Stimulated activated CD4-positive, alpha-beta T cell treated with anti-CD3 and anti-CD28 coated beads, Interleukin-4, amount 100 ng/mL, for 24 hours (primary cell): ENCODE results near the gene DSP.
A peak's percentile ranks its signal among the peaks of the same experiment; 100 is the strongest.

Experiments
- DNase-seq: peaks from one replicate; pipeline ENCODE4 v3.0.0-alpha.2; 2020

Gene DSP

GRCh38 chr6:7615611-7616383 lies 74.3 kb downstream of the DSP start:
- peak; percentile 40 for DNase-seq

GRCh38 chr6:7617801-7618764 lies 76.6 kb downstream of the DSP start:
- DNase-seq, result no peak

DNA sequence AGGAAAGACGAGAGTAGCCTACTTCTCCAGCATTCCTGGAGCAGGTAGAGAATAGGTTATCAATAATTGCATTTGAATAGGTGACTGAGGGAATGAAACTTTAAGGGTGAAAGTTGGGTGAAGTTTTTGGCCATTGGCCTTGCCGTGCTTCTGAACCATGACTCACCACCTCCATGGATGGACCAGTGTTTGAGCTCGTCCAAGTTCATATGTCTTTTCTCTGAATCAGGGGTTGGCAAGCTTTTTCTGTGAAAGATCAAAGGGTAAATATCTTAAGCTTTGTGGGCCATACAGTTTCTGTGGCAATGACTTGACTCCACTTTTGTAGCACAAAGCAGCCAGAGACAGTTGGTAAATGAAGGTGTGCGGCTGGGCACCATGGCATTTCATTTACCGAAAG lies 80.3 kb downstream of the DSP start:
- DNase-seq, result no peak

DNA sequence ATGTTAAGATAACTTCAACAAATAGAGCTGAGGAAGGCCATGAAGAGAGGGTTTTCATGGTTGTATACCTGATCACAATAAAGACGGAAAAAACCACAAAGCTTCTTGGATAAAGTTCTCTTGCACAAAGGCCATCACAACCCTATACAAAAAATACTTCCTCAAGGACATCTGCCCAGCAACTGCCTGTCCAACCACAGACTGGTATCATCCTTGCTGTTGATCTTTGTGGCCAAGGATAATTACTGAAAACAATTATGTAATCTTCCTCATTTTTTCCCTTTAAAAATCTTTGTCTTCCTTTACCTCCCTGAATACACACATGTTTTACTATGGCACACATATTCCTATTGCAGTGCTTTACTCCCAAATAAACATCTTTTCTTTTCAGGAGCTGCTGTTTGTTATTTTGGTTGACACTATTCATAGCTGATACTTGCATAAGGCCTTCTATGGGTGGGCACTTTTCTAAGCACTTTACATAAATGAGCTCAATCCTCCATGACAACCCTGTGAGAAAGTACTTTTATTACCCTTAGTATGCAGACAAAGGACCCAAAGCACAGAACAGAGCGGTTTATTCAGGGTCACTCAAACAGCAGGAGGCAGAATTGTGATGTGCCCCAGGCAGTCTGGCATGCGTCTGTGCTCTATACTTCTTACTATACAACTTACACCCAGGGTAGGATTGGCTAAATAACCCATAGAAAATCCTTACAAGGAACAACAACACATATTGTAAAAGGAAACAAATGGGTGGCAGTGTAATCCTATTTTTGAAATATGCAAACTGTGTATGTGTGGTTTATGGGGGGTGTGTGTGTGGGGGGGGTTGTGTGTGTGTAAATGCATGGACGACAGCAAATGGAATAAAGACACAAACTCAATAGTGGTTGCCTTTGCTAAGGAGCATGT lies 83.6 kb downstream of the DSP start:
- DNase-seq, result no peak

GRCh38 chr6:7628479-7628878 lies 87.0 kb downstream of the DSP start:
- DNase-seq, result no peak

DNA sequence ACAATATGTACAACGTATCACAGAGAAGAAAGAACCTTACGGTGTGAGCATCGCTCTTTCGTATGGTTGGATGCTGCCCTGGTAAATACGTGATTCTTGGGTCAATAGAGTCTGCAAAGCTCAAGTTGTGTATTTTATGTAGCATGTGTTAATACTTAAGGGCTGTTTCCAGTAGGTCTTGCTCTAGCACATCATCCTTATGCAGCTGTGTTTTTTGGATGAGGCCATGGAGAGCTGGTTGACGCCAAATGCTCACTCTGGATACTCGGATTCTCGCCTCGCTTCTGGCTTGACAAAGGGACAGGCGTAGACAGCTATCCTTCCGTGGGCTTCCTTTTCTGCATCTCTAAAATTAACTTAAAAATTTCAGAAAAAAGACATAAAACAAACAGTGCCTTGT lies 87.4 kb downstream of the DSP start:
- DNase-seq, result no peak

- DNase-seq, result no peak
These were observed 87.8 kb downstream of the DSP start for GRCh38 chr6:7629321-7629720.

- DNase-seq, result no peak
These were observed 89.3 kb downstream of the DSP start for GRCh38 chr6:7630792-7631191.

DNA sequence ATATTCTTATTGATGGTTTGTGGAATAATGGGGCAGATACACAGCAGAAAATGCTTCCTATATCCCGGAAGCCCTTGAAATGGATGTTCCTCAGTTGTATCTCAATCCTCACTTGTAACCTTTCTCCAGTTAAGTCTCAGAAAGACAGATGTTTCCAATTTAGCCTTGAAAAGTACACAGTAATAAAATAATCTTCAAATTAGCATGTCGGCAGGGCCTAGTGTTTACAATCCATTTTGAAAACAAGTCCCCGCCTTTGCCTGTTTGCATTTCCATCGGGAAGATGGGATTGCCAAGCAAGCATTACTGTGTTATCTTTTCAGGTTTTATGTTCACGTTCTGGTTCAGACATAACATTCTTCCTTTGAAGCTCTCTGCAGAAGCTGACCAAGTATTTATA lies 90.0 kb downstream of the DSP start:
- DNase-seq, result no peak

DNA sequence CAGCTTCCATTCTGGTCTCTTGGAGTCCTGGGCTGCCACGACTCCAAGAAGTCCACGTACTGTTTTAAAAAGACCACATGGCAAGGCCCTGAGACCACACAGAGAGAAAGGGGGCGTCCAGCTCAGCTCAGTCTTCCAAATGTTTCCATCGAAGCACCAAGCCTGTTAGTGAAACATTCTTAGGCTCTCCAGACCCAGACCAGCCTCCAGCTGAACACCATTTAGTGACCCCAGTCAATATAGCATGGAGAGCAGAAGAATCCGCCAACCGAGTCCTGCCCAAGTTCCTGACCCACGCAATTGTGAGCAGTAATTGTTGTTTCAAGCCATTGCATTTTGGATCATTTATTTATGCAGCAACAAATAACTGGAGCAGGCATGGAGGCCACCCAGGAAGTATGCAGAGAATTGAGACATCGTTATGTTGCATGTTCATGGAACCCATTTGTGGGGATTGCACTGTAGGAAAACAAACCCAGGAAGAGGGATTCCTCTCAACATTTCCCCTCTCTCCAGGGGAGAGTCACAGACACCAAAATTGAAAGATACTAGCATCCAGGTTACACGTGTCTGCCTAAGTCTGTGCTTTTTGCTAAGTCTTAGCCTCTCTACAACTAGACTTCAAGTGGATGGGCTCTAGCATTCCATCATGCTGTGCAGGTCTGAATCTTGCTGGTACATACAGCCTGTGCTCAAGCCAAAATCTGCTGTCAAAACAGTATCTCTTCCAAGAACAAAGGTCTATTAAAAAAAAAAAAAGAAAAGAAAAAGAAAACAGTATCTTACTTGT lies 91.2 kb downstream of the DSP start:
- no peak for DNase-seq

GRCh38 chr6:7633361-7633760 lies 91.9 kb downstream of the DSP start:
- DNase-seq, result no peak

- no peak for DNase-seq
These were observed 94.7 kb downstream of the DSP start for GRCh38 chr6:7636151-7636550.
